ENCODE results near the gene IRF2BP2.
"Not testable (repeated sequence)": the region's sequence is repeated elsewhere in the genome, so short reads cannot be mapped to it uniquely, and the experiment has no call there.

Gene IRF2BP2

GRCh38 chr1:234601301-234602017 lies 8.5 kb downstream of the IRF2BP2 start:
- DNase-seq (ENCODE audit: low spot score), result peak; percentile 83

GRCh38 chr1:234600418-234601281 lies 9.3 kb downstream of the IRF2BP2 start:
- peak; percentile 74 for DNase-seq (ENCODE audit: low spot score)

GRCh38 chr1:234599617-234600417 lies 10.2 kb downstream of the IRF2BP2 start:
- peak; percentile 88 for DNase-seq (ENCODE audit: low spot score)

- DNase-seq (ENCODE audit: low spot score), result peak; percentile 37
These were observed 10.9 kb downstream of the IRF2BP2 start for GRCh38 chr1:234598974-234599616.

GRCh38 chr1:234597894-234598293 lies 12.1 kb downstream of the IRF2BP2 start:
- peak; percentile 79 for DNase-seq (ENCODE audit: low spot score)

GRCh38 chr1:234595899-234596298 lies 14.1 kb downstream of the IRF2BP2 start:
- DNase-seq (ENCODE audit: low spot score), result no peak

GRCh38 chr1:234594575-234594974 lies 15.4 kb downstream of the IRF2BP2 start:
- DNase-seq (ENCODE audit: low spot score), result not testable (repeated sequence)

GRCh38 chr1:234593771-234594504 lies 16.0 kb downstream of the IRF2BP2 start:
- DNase-seq (ENCODE audit: low spot score), result no peak

- DNase-seq (ENCODE audit: low spot score), result no peak
These were observed 16.9 kb downstream of the IRF2BP2 start for GRCh38 chr1:234593109-234593508.

- DNase-seq (ENCODE audit: low spot score), result no peak
These were observed 17.7 kb downstream of the IRF2BP2 start for GRCh38 chr1:234592240-234592639.

GRCh38 chr1:234591131-234591530 lies 18.8 kb downstream of the IRF2BP2 start:
- no peak for DNase-seq (ENCODE audit: low spot score)

GRCh38 chr1:234589854-234590620 lies 19.9 kb downstream of the IRF2BP2 start:
- DNase-seq (ENCODE audit: low spot score), result no peak

GRCh38 chr1:234589064-234589800 lies 20.7 kb downstream of the IRF2BP2 start:
- no peak for DNase-seq (ENCODE audit: low spot score)

- no peak for DNase-seq (ENCODE audit: low spot score)
These were observed 21.6 kb downstream of the IRF2BP2 start for GRCh38 chr1:234588386-234588785.

- DNase-seq (ENCODE audit: low spot score), result no peak
These were observed 23.0 kb downstream of the IRF2BP2 start for GRCh38 chr1:234586892-234587485.

GRCh38 chr1:234586304-234586703 lies 23.7 kb downstream of the IRF2BP2 start:
- peak; percentile 44 for DNase-seq (ENCODE audit: low spot score)

- DNase-seq (ENCODE audit: low spot score), result peak; percentile 47
These were observed 24.5 kb downstream of the IRF2BP2 start for GRCh38 chr1:234585330-234586055.

GRCh38 chr1:234584926-234585325 lies 25.1 kb downstream of the IRF2BP2 start:
- peak; percentile 42 for DNase-seq (ENCODE audit: low spot score)

- DNase-seq (ENCODE audit: low spot score), result no peak
These were observed 25.6 kb downstream of the IRF2BP2 start for GRCh38 chr1:234584420-234584805.

Data from hematopoietic multipotent progenitor cell treated with erythropoietin and hydrocortisone succinate and interleukin-3 and kit ligand, for 17 days (in vitro differentiated cells).